H9 (cell line): ENCODE results near the gene DUSP28. TPM values are rescaled to one million over a fixed set of nuclear protein-coding genes. Genes with fewer than 3 reads are reported as not detected.
A peak's percentile ranks its signal among the peaks of the same experiment; 100 is the strongest.

Experiments used
- DNase-seq: peaks from one replicate; pipeline ENCODE4 v3.0.0-alpha.2; 2017
- H2AFZ ChIP-seq: one replicate; pipeline ENCODE4 v1.6.1; 2013; ENCODE audit warnings: mild to moderate bottlenecking, low read length, control low read depth, moderate library complexity
- H2AK5ac ChIP-seq: 2 replicates; pipeline ENCODE4 v1.6.1; 2013; ENCODE audit warnings: low read length, control low read depth, mixed read lengths; ENCODE audit not compliant: insufficient read length
- H2BK120ac ChIP-seq: one replicate; pipeline ENCODE4 v1.6.1; 2013; ENCODE audit warnings: low read depth, mild to moderate bottlenecking, low read length, control low read depth, inconsistent platforms; ENCODE audit not compliant: poor library complexity, severe bottlenecking
- H2BK12ac ChIP-seq: 2 replicates; pipeline ENCODE4 v1.6.1; 2013; ENCODE audit warnings: low read length, control low read depth, mixed read lengths, low read depth; ENCODE audit not compliant: insufficient read length
- H2BK15ac ChIP-seq: 2 replicates; pipeline ENCODE4 v1.6.1; 2013; ENCODE audit warnings: low read depth, low read length, control low read depth
- H2BK20ac ChIP-seq: one replicate; pipeline ENCODE4 v1.6.1; 2013; ENCODE audit warnings: low read depth, mild to moderate bottlenecking, low read length, control low read depth, inconsistent platforms; ENCODE audit not compliant: poor library complexity, severe bottlenecking
- H2BK5ac ChIP-seq: 2 replicates; pipeline ENCODE4 v1.6.1; 2013; ENCODE audit warnings: low read length, control low read depth, mixed read lengths; ENCODE audit not compliant: insufficient read length
- H3K14ac ChIP-seq: 2 replicates; pipeline ENCODE4 v1.6.1; 2013; ENCODE audit warnings: low read length, control low read depth; ENCODE audit not compliant: insufficient read depth
- H3K18ac ChIP-seq: 2 replicates; pipeline ENCODE4 v1.6.1; 2013; ENCODE audit warnings: low read depth, mild to moderate bottlenecking, mixed read lengths, low read length, control low read depth; ENCODE audit not compliant: insufficient read length
- H3K23ac ChIP-seq: 2 replicates; pipeline ENCODE4 v1.6.1; 2013; ENCODE audit warnings: low read length, control low read depth, mixed read lengths, low read depth; ENCODE audit not compliant: insufficient read length
- H3K23me2 ChIP-seq: 2 replicates; pipeline ENCODE4 v1.6.1; 2013; ENCODE audit warnings: low read depth, mild to moderate bottlenecking, mixed read lengths, low read length, control low read depth; ENCODE audit not compliant: insufficient read length, poor library complexity, severe bottlenecking
- H3K27ac ChIP-seq: 2 replicates; pipeline ENCODE4 v1.5.1; 2013; ENCODE audit warnings: low read length, control low read depth, mixed read lengths, low read depth; ENCODE audit not compliant: insufficient read length
- H3K27me3 ChIP-seq: 2 replicates; pipeline ENCODE4 v1.6.1; 2013; ENCODE audit warnings: low read length, control low read depth, inconsistent platforms; ENCODE audit not compliant: insufficient read depth
- H3K4ac ChIP-seq: 2 replicates; pipeline ENCODE4 v1.6.1; 2013; ENCODE audit warnings: low read depth, mild to moderate bottlenecking, control low read depth, inconsistent platforms, low read length, moderate library complexity
- H3K4me1 ChIP-seq: 2 replicates; pipeline ENCODE4 v1.6.1; 2013; ENCODE audit warnings: low read length, control low read depth, inconsistent platforms; ENCODE audit not compliant: insufficient read depth
- H3K4me2 ChIP-seq: 2 replicates; pipeline ENCODE4 v1.6.1; 2013; ENCODE audit warnings: low read length, control low read depth, mixed read lengths; ENCODE audit not compliant: insufficient read length, insufficient read depth
- H3K56ac ChIP-seq: 2 replicates; pipeline ENCODE4 v1.6.1; 2013; ENCODE audit warnings: low read depth, mild to moderate bottlenecking, mixed read lengths, low read length, control low read depth; ENCODE audit not compliant: insufficient read length
- H3K79me1 ChIP-seq: 2 replicates; pipeline ENCODE4 v1.6.1; 2013; ENCODE audit warnings: low read depth, mild to moderate bottlenecking, moderate library complexity, low read length, control low read depth, inconsistent platforms; ENCODE audit not compliant: insufficient read depth, poor library complexity, severe bottlenecking
- H3K79me2 ChIP-seq: 2 replicates; pipeline ENCODE4 v1.6.1; 2013; ENCODE audit warnings: low read length, control low read depth, inconsistent platforms; ENCODE audit not compliant: insufficient read depth
- H3K9ac ChIP-seq: 2 replicates; pipeline ENCODE4 v1.6.1; 2013; ENCODE audit warnings: low read length, control low read depth, mixed read lengths; ENCODE audit not compliant: insufficient read length; ENCODE audit errors: extremely low read depth
- H3K9me3 ChIP-seq: one replicate; pipeline ENCODE4 v1.6.1; 2013; ENCODE audit warnings: low read depth, low read length, inconsistent platforms; ENCODE audit not compliant: control insufficient read depth
- H3T11ph ChIP-seq: one replicate; pipeline ENCODE4 v1.6.1; 2013; ENCODE audit warnings: mild to moderate bottlenecking, low read length, control low read depth, inconsistent platforms
- H4K20me1 ChIP-seq: one replicate; pipeline ENCODE4 v1.6.1; 2013; ENCODE audit not compliant: control insufficient read depth, insufficient read length, insufficient read depth
- H4K5ac ChIP-seq: 2 replicates; pipeline ENCODE4 v1.6.1; 2013; ENCODE audit warnings: low read depth, mild to moderate bottlenecking, mixed read lengths, low read length, control low read depth; ENCODE audit not compliant: insufficient read length
- H4K8ac ChIP-seq: replicated peaks from 2 replicates; pipeline ENCODE4 v1.6.1; 2013; ENCODE audit warnings: low read length, control low read depth, mixed read lengths, low read depth; ENCODE audit not compliant: insufficient read length
- H4K91ac ChIP-seq: 2 replicates; pipeline ENCODE4 v1.6.1; 2013; ENCODE audit warnings: low read depth, mild to moderate bottlenecking, moderate library complexity, mixed read lengths, low read length, control low read depth; ENCODE audit not compliant: insufficient read length
- H3K27ac Mint-ChIP-seq, 3 experiments: 2 replicates in 2 of 3; 3 replicates in 1 of 3; pipeline ENCODE4 v1.8.0; 2020 to 2021; ENCODE audit warnings: mixed read lengths in 3 of 3, mild to moderate bottlenecking in 1 of 3, moderate library complexity in 1 of 3
- H3K27me3 Mint-ChIP-seq: 2 replicates; pipeline ENCODE4 v1.8.0; 2021; ENCODE audit warnings: low read depth, mild to moderate bottlenecking, moderate library complexity, mixed read lengths
- H3K36me3 Mint-ChIP-seq, 3 experiments: 2 replicates in 2 of 3; 3 replicates in 1 of 3; pipeline ENCODE4 v1.8.0; 2020 to 2021; ENCODE audit warnings: low read depth in 3 of 3, mixed read lengths in 3 of 3; ENCODE audit not compliant: insufficient read depth in 1 of 3
- H3K4me1 Mint-ChIP-seq, 2 experiments: 2 replicates each; pipeline ENCODE4 v1.8.0; 2020; ENCODE audit warnings: mixed read lengths in 2 of 2
- H3K4me3 Mint-ChIP-seq, 2 experiments: 2 replicates in 1 of 2; 3 replicates in 1 of 2; pipeline ENCODE4 v1.8.0; 2020 to 2021; ENCODE audit warnings: mild to moderate bottlenecking in 2 of 2, mixed read lengths in 2 of 2, moderate library complexity in 1 of 2
- H3K9me3 Mint-ChIP-seq, 2 experiments: 2 replicates in 1 of 2; 3 replicates in 1 of 2; pipeline ENCODE4 v1.8.0; 2020; ENCODE audit warnings: mild to moderate bottlenecking in 2 of 2, mixed read lengths in 2 of 2, moderate library complexity in 1 of 2
- CTCF ChIP-seq: fragments of 200-600 bp; sonication (generic); conservative IDR thresholded peaks from 3 replicates; pipeline ENCODE4 v1.8.0; 2021; ENCODE audit warnings: antibody characterized with exemption, mild to moderate bottlenecking
- WGBS: extraction: QIAGEN DNeasy Blood & Tissue Kit; methylation state at CpG from one replicate; pipeline ENCODE4 v1.1.7; 2013; ENCODE audit warnings: missing lambda C conversion rate, low lambda C conversion rate, mixed read lengths; ENCODE audit not compliant: insufficient read length; ENCODE audit errors: extremely low coverage; 5-methylcytosine and 5-hydroxymethylcytosine counted together
- total RNA-seq: library from RNA; stranded (reverse); gene quantifications from 2 replicates; pipeline ENCODE4 v1.2.1, GENCODE V29; 2021

Gene DUSP28
- total RNA-seq, 1 experiment from 2014 or later: 1.6 TPM

- Histone ChIP-seq H3K9me3 (no peaks in the 10 kb centered on the region), H2AK5ac (no peak overlapping the region), H3K79me2 (peaks cover 13% of the 10 kb centered on the region), H3K79me1 (peaks cover 5% of the 10 kb centered on the region), H3K23ac (no peak overlapping the region), H2BK120ac (no peak overlapping the region), H3K56ac (no peak overlapping the region), H2BK15ac (no peak overlapping the region), H3K14ac (no peak overlapping the region; the same call in 1 of the 2 replicates), H3K27me3 (no peaks in the 10 kb centered on the region), H3K9ac (peak overlapping the region; percentile 61), H3T11ph (no peak overlapping the region), H3K4me1 (peaks cover 12% of the 10 kb centered on the region), H4K20me1 (no peaks in the 10 kb centered on the region), H4K91ac (no peak overlapping the region), H3K4me2 (peak overlapping the region; percentile 91), H2BK12ac (no peak overlapping the region), H3K18ac (no peak overlapping the region), H3K27ac (no peak overlapping the region), H4K8ac (no peak overlapping the region), H4K5ac (no peak overlapping the region), H3K4ac (no peak overlapping the region), H3K23me2 (peaks cover 14% of the 10 kb centered on the region), H2BK5ac (no peak overlapping the region), H2AFZ (no peak overlapping the region), H2BK20ac (no peak overlapping the region)
- no peaks in the 10 kb centered on the region; the same call in 1 of the 2 replicates for H3K27me3 Mint-ChIP-seq
- peak overlapping the region; percentile 95 to 97 for H3K4me3 Mint-ChIP-seq
- peak overlapping the region in 2 of 3 experiments; percentile 83 to 85; a peak in 2 of 7 replicates for H3K27ac Mint-ChIP-seq
- DNase-seq: peak; percentile 46
- H3K4me1 Mint-ChIP-seq: peaks cover 26 to 27% of the 10 kb centered on the region in 2 experiments
- WGBS: no CpG with 5 or more reads among the region's 62 CpGs
- H3K36me3 Mint-ChIP-seq: peaks cover 9 to 23% (median 12%) of the 10 kb centered on the region in 3 experiments
- no peak for TF ChIP-seq CTCF
- H3K9me3 Mint-ChIP-seq: peaks cover 0 to 2% of the 10 kb centered on the region in 2 experiments; a peak in 1 of 5 replicates
Observed at GRCh38 chr2:240586919-240587800, 27.0 kb downstream of the DUSP28 start.
